ENCODE measurements around the gene GTF2F1. TPM values are rescaled to one million over a fixed set of nuclear protein-coding genes. Genes with fewer than 3 reads are reported as not detected.

The GTF2F1 gene
- total and polyA plus RNA-seq, 2 donors (not counting 1 experiment from before 2014, with no cell fraction given), result 43.0 to 50.4 TPM

DNA sequence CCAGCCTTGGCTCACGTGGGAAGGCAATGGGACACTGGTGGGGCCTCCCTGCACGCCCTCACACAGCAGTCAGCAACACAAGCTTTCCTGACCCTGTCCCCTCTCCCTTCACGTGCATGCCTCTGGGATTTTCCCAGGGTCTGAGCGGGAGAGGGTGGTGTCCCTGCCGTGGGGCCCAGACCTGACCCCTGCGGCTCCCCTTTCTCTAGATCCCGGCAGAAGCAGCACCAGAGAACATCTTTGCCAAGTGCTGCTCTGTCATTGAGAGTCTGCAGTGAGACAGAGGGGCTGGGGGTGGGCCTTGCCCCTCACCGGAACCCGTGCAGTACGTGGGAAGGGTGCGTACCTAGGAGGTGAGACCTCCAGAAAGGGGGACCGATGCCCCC, 19.1 kb upstream of the GTF2F1 start:
- Histone ChIP-seq H3K27ac (ENCODE audit: insufficient read depth, low read length) (no peak overlapping the region), H3K4me2 (ENCODE audit: extremely low read depth, insufficient read depth, low read length) (no peak overlapping the region), H3K36me3 (ENCODE audit: control insufficient read depth, insufficient read depth, low read length) (peaks cover 21% of the 10 kb centered on the region), H4K20me1 (ENCODE audit: control insufficient read depth, extremely low read depth, insufficient read depth, low read length) (no peaks in the 10 kb centered on the region), H3K9ac (ENCODE audit: insufficient read depth, low read length) (no peak overlapping the region), H3K4me1 (ENCODE audit: control insufficient read depth, extremely low read depth, insufficient read depth, low read length) (no peaks in the 10 kb centered on the region), H3K9me3 (ENCODE audit: control insufficient read depth, insufficient read depth, low read depth, low read length) (no peaks in the 10 kb centered on the region), H2AFZ (ENCODE audit: low read length) (no peak overlapping the region), H3K4me3 (replicated peaks in 1 of 4; ENCODE audit: control extremely low read depth in 1 of 4, insufficient read depth in 1 of 4, low read depth in 3 of 4, low read length in 4 of 4) (no peak overlapping the region), H3K27me3 (ENCODE audit: control insufficient read depth, insufficient read depth, low read length) (no peaks in the 10 kb centered on the region), H3K79me2 (ENCODE audit: control insufficient read depth, insufficient read depth, low read length) (no peaks in the 10 kb centered on the region)
- no peak for TF ChIP-seq EZH2 (IDR thresholded peaks at IDR 0.05; ENCODE audit: low read length, missing control alignments)
- TF ChIP-seq, protein P1, sequence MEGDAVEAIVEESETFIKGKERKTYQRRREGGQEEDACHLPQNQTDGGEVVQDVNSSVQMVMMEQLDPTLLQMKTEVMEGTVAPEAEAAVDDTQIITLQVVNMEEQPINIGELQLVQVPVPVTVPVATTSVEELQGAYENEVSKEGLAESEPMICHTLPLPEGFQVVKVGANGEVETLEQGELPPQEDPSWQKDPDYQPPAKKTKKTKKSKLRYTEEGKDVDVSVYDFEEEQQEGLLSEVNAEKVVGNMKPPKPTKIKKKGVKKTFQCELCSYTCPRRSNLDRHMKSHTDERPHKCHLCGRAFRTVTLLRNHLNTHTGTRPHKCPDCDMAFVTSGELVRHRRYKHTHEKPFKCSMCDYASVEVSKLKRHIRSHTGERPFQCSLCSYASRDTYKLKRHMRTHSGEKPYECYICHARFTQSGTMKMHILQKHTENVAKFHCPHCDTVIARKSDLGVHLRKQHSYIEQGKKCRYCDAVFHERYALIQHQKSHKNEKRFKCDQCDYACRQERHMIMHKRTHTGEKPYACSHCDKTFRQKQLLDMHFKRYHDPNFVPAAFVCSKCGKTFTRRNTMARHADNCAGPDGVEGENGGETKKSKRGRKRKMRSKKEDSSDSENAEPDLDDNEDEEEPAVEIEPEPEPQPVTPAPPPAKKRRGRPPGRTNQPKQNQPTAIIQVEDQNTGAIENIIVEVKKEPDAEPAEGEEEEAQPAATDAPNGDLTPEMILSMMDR (conservative IDR thresholded peaks at IDR 0.05 in 1 of 2, IDR thresholded peaks at IDR 0.05 in 1 of 2; ENCODE audit: low read depth in 1 of 2, low read length in 2 of 2), result no peak
- no peak for DNase-seq (ENCODE audit: low read depth in 2 of 2)

DNA sequence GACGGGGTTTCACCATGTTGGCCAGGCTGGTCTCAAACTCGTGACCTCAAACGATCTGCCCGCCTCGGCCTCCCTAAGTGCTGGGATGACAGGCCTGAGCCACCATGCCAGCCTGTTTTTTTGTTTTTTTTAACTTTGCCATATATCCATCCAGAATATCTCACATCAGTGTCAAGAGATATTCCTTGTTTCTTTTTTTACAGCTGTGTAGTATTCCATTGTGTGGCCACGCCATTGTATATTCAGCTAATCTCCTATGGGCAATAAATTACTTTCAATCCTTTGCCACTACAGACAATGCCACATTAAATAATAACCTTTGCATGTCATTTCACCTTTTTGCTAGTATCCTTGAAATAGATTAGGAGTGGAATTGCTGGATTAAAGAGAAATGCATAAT, 16.4 kb upstream of the GTF2F1 start:
- Histone ChIP-seq H3K9ac (ENCODE audit: insufficient read depth, low read length) (no peak overlapping the region), H3K27me3 (ENCODE audit: control insufficient read depth, insufficient read depth, low read length) (no peaks in the 10 kb centered on the region), H3K79me2 (ENCODE audit: control insufficient read depth, insufficient read depth, low read length) (no peaks in the 10 kb centered on the region), H3K9me3 (ENCODE audit: control insufficient read depth, insufficient read depth, low read depth, low read length) (no peaks in the 10 kb centered on the region), H3K4me2 (ENCODE audit: extremely low read depth, insufficient read depth, low read length) (no peak overlapping the region), H4K20me1 (ENCODE audit: control insufficient read depth, extremely low read depth, insufficient read depth, low read length) (no peaks in the 10 kb centered on the region), H3K4me3 (replicated peaks in 1 of 4; ENCODE audit: control extremely low read depth in 1 of 4, insufficient read depth in 1 of 4, low read depth in 3 of 4, low read length in 4 of 4) (no peak overlapping the region), H3K4me1 (ENCODE audit: control insufficient read depth, extremely low read depth, insufficient read depth, low read length) (no peaks in the 10 kb centered on the region), H3K36me3 (ENCODE audit: control insufficient read depth, insufficient read depth, low read length) (peaks cover 2% of the 10 kb centered on the region), H3K27ac (ENCODE audit: insufficient read depth, low read length) (no peak overlapping the region), H2AFZ (ENCODE audit: low read length) (no peak overlapping the region)
- no peak for DNase-seq (ENCODE audit: low read depth in 2 of 2)
- no peak for TF ChIP-seq EZH2 (IDR thresholded peaks at IDR 0.05; ENCODE audit: low read length, missing control alignments)
- TF ChIP-seq, protein P1 (conservative IDR thresholded peaks at IDR 0.05 in 1 of 2, IDR thresholded peaks at IDR 0.05 in 1 of 2; ENCODE audit: low read depth in 1 of 2, low read length in 2 of 2), result no peak

GRCh38 chr19:6406401-6406800, 13.4 kb upstream of the GTF2F1 start:
- Histone ChIP-seq H3K9ac (ENCODE audit: insufficient read depth, low read length) (no peak overlapping the region), H3K27me3 (ENCODE audit: control insufficient read depth, insufficient read depth, low read length) (no peaks in the 10 kb centered on the region), H3K4me2 (ENCODE audit: extremely low read depth, insufficient read depth, low read length) (no peak overlapping the region), H3K36me3 (ENCODE audit: control insufficient read depth, insufficient read depth, low read length) (no peaks in the 10 kb centered on the region), H2AFZ (ENCODE audit: low read length) (no peak overlapping the region), H3K27ac (ENCODE audit: insufficient read depth, low read length) (no peak overlapping the region), H3K9me3 (ENCODE audit: control insufficient read depth, insufficient read depth, low read depth, low read length) (no peaks in the 10 kb centered on the region), H3K79me2 (ENCODE audit: control insufficient read depth, insufficient read depth, low read length) (no peaks in the 10 kb centered on the region), H3K4me1 (ENCODE audit: control insufficient read depth, extremely low read depth, insufficient read depth, low read length) (no peaks in the 10 kb centered on the region), H4K20me1 (ENCODE audit: control insufficient read depth, extremely low read depth, insufficient read depth, low read length) (no peaks in the 10 kb centered on the region), H3K4me3 (replicated peaks in 1 of 4; ENCODE audit: control extremely low read depth in 1 of 4, insufficient read depth in 1 of 4, low read depth in 3 of 4, low read length in 4 of 4) (no peak overlapping the region)
- no peak for DNase-seq (ENCODE audit: low read depth in 2 of 2)
- TF ChIP-seq, protein P1 (conservative IDR thresholded peaks at IDR 0.05 in 1 of 2, IDR thresholded peaks at IDR 0.05 in 1 of 2; ENCODE audit: low read depth in 1 of 2, low read length in 2 of 2), result no peak
- no peak for TF ChIP-seq EZH2 (IDR thresholded peaks at IDR 0.05; ENCODE audit: low read length, missing control alignments)

Measured in fibroblast of lung (primary cell).